Skin epidermis (tissue), 12 donors: Measurements from ENCODE around the gene CCDC188.

Experiments
- H3K27ac ChIP-seq, 21 experiments: fragments of 200-600 bp; sonication (generic) in 11 of 21; one replicate each; pipeline ENCODE4 v1.5.0; 2020; ENCODE audit warnings: mild to moderate bottlenecking in 3 of 21, inconsistent platforms in 2 of 21, moderate library complexity in 2 of 21
- H3K4me3 ChIP-seq, 7 experiments: fragments of 200-600 bp; sonication (generic) in 2 of 7; one replicate each; pipeline ENCODE4 v1.5.0; 2020; ENCODE audit warnings: inconsistent platforms in 2 of 7, mild to moderate bottlenecking in 2 of 7, moderate library complexity in 1 of 7

Gene CCDC188

DNA sequence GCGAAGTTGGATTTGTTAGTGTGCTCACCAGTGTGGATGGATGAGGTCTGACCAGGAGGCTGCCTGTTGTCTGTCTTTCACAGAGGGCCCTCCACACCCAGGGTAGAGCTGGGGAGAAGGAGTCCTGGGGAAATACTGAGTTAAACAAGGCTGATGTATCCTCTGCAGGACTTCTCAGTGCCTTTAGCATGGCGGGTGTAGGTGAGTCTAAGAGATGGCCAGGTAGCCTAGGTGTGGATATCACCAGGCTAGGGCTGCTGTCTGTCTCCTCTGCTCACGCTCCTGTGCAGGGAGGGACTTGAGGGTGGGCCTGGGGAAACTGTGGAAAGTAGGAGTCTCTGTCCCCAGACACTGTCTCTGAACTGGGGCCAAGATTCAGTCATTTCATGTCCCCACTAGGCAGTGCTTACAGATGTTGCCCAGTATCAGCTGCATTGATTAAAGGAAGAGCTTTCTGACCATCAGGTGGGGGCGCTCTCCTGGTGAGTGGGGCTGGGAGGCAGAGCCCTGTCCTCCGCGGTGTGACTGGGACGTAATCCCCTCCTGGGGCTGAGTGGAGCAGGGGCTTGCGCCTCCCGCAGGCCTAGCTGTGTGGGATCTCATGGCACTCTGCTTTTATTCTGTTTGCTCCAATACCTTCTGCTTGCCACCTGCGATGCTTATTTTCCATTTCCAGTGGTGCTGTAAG, 35.5 kb upstream of the CCDC188 start:
- H3K4me3 ChIP-seq: no peak overlapping the region
- no peak overlapping the region for H3K27ac ChIP-seq

DNA sequence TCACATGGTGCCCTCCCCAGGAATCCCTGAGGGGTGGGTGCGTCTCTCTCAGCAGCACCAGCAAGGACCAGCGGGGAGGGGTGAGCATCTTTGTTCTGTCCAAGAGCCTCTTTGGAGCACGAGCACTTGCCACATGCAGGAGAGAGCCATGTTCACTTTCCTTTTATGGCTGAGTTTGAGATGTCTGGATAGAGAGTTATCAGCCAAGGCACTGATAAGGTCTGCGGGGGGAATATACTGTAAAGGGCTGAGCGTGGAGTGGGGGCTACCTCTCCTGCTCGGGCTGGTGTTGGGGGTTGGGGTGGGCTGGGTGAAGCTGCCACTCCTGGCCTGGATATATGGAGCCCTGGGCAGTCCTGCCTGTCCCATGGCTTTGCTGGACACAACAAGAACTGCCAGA, 34.9 kb upstream of the CCDC188 start:
- no peak overlapping the region for H3K27ac ChIP-seq
- no peak overlapping the region for H3K4me3 ChIP-seq

DNA sequence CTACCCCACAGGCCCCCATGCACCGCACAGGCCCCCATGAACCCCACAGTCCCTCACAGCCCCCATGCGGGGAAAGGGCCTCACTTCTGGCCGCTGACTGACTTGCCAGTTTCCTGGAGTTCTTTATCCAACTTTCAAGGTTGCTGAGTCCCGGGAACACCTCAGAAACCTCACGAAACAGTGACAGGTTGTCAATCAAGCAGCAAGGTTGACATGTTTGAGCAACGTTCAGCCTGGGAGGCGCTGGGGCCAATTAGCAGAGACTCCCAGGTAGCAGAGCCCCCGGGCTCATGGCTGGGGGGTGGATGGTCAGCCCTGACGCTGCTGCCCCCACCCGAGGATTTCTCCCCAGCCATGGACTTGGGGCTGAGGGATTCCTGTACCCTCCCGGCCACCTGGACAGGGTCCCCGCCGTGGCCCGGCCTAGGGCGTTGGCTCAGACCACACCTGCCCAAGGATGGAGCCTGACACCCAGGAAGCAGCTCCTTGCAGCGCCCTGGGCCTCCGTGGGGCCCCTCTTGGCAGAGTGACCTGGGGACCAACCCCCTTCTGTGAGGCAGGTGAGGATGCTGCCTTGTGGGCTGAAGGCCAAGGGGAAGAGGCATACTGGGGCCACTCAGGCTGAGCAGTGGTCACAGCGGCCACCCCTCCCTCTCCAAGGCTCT, 33.8 kb upstream of the CCDC188 start:
- Histone ChIP-seq H3K27ac (no peak overlapping the region), H3K4me3 (no peak overlapping the region)

DNA sequence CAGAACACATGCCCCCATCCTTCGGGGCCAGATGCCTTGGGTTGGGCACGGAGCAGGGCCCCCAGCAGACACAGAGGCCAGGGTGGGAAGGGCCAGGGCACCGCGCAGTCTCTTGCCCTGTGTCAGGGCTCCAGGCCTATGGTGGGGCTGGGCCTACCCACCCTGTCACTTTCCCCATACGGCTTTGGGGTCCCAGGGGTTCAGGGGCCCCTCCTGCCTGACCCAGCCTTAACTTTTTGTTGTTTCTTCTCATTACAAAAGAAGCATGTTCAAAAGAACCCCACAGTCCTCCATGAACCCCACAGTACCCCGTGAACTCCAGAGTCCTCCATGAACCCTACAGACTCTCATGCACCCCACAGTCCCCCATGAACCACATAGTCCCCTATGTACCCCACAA, 33.0 kb upstream of the CCDC188 start:
- Histone ChIP-seq H3K4me3 (no peak overlapping the region), H3K27ac (no peak overlapping the region)

DNA sequence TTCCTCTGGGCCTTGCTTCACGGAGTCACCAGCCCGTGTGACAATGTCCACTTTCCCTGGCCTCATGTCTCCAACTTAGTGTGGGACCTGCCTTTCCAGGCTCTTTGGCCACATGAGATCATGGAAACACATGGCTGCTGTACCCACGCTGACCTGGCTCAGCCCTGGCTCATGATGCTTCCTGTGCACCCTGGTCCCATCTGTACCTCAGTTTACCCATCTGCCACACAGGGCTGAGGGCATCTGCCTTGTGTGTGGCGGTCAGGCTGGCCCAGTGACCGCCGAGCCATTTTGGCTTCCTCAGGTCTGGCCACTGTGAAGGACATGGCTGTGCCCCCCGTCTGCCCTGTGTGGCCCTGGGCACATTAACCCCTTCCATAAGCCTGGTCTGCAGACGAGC, 32.2 kb upstream of the CCDC188 start:
- H3K4me3 ChIP-seq: no peak overlapping the region
- no peak overlapping the region for H3K27ac ChIP-seq

DNA sequence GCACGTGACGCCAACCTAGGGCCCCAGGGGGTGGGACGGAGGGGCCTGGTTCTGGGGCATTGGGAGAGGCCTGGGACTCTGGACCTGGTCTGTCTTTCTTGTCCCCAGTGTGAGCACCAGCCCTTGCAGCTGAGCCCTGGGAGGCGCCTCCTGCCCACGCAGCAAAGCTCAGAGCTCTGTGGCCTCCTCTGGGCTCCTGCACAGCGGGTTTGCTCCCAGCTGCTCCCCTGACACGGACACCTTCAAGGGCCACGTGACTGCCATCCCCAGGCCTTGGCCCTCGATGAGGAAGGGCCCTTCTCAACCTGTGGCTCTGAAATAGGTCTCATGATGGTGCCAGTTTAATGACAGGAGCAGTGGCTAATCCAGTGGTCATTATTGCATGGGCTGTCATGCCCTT, 31.5 kb upstream of the CCDC188 start:
- Histone ChIP-seq H3K4me3 (no peak overlapping the region), H3K27ac (no peak overlapping the region)

DNA sequence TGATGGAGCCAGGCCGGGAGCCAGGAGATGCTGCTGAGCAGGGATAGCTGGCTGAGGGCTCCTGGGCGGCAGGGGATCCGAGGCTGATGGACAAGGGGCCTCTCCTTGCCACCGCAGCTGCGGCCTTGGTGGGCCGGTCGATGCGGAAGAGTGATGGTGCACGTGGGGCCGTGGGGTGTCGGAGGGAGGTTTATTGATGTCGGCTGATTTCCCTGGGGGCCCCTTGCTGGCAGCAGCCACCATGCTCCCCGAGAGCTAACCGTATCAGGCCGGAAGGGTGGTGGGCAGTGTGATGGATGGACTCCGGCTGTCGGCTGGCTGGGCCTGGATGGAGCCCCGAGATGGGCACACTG, 31.0 kb upstream of the CCDC188 start:
- H3K4me3 ChIP-seq: no peak overlapping the region
- no peak overlapping the region for H3K27ac ChIP-seq

DNA sequence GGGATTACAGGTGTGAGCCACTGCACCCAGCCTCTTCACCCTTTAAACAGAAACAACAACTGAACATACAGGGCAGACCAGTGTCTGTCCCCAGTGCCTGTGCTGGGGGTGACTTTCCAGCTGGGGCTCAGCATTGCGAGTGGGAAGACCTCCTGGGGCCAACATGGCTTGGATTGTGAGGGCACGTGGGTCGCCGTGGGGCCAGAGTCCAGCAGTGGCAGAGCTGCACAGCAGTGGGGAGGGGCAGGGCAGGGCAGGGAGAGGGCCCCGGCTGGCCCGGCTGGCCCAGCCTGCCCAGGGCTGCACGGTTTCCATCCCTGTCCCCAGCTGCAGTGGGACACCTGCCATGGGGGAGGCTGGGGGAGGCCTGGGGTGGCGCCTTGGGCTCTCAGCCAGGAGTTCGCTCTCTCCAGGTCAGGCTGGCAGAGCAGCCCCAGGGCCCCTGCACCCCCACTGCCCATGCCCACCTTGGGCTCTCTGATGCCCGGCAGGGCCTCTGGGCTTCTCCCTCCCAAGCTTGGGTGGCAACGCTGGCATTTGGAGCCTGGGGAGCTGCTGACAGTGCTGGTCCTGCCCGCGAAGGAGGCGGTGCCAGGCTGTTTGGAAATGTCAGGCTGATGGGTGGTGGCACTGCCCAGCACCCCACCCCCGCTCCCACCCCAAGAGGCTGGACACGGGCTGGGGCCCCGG, 30.5 kb upstream of the CCDC188 start:
- Histone ChIP-seq H3K27ac (no peak overlapping the region), H3K4me3 (no peak overlapping the region)

DNA sequence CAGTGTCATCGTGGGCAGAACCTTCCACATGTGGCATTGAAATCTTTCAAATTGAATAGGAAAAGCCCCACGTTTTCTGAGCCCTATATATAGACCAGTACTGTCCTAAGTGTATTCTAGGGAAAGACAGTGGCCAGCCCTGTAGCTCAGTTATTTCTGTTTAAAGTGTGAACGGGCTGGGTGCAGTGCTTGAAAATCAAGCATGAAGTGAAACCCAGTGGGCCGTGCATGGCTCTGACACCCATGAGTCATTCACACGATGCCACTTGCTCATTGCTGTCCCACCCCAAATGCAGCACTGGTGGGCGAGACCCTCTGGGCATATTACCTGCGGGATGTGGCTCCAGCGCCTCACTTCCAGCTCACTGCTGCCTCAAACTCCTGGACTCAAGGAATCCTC, 29.8 kb upstream of the CCDC188 start:
- no peak overlapping the region for H3K4me3 ChIP-seq
- no peak overlapping the region for H3K27ac ChIP-seq

DNA sequence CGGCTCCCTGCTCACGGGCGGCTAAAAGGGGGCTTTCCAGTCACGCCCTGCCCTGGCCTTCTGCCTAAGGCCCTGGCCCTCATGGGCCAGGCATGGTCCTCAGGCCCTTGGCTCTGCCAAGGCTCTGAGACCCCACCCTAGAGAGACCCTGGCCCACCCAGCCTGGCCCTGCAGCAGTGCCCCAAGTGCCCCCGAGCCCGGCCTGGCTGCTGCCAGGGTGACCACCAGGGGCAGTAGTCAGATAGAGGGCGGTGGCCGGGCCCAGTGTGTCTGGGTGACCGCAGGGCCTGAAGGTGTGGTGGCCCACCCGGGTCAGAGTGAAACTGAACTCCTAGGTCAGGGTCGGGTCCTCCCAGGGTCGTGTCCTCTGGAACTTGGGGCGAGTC, 29.4 kb upstream of the CCDC188 start:
- H3K4me3 ChIP-seq: no peak overlapping the region
- no peak overlapping the region for H3K27ac ChIP-seq

DNA sequence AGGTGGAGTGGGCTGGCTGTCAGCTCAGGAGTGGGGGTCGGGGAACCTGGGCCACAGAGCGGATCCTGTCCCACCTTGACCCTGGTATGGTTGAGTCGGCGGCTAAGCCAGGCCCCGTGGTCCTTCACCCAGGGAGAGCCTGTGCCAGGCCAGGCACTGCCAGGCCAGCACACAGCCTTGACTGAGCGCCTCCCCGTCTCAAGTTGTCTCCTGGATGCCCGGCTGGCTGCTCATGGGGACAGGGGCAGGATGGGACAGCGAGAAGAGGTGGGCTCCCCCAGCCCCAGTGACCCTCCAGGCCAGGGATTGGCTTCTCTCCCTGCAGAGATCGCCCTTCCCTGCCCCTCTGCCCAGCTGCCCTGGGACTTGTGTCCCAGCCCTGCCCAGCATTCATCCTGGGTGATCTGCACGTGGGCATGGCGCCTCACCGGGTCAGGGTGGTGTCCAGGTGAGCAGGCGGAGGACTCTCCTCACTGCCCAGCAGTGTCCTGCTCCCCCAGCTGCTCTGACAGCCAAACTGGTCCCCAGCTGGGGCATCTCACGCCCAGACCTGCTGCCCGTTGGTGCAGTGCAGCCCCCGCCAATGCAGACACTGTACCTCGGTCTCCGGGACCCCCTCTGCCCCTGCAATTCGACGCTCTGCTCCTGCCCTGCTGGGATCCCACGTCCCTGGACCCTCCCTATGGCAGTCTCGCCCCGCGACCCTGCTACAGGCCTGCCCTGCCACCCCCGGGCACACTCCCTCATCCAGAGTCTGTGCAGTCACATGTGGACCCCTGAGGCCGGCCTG, 28.8 kb upstream of the CCDC188 start:
- Histone ChIP-seq H3K27ac (no peak overlapping the region), H3K4me3 (no peak overlapping the region)

DNA sequence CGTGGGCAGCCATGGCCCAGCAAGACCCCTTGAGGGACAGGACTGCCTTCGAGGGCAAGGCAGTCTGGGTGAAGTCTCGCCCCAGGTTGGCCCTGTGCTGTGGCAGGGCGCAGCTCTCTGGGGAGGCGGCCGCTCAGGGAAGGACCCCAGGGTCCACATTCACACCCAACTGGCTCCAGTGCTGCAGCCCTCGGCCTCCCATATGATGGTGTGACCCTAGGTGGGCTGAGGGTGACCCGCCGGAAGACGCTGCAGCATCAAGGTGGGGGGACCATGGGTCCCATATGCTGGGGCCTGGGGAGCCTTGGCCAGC, 28.0 kb upstream of the CCDC188 start:
- Histone ChIP-seq H3K4me3 (no peak overlapping the region), H3K27ac (no peak overlapping the region)

DNA sequence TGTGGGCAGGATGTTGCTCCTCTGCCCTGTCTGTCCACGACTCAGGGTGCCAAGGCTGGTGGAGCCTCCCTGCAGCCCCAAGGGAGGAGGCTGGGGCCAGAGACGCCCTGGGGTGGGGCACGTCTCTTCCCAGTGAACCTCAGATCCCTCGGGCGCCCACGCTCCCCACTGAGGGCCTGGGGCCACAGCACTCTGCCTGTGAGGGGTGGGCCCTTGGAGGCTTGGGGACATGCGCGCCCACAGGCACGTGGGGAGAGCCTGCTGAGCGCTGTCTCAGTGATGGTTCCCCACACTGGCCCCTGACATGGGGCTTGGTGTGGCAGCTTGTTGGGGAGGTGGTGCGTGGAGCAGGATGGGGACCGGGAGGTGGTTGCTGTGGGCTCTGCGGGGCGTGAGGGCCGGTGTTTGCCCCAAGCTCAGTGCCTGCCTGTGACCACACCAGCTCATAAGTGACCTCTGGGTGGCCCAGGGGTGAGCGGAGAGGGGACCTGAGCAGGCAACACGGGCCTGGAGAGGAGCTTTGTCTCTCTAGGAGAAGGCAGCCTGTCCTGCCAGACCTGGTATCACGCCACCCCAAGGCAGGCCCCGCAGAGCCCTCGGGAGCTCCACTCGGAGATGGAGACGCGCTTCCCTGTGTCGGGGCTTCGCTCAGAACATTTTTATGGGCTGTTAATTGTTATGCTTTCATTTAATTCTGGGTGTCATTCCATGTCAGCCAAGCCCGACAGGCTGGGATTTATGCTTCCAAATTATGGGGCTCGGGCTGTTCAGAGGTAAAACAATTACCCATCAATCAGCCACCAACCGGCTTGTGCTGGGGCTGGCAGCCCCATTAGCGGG, 27.4 kb upstream of the CCDC188 start:
- no peak overlapping the region for H3K27ac ChIP-seq
- H3K4me3 ChIP-seq: no peak overlapping the region

DNA sequence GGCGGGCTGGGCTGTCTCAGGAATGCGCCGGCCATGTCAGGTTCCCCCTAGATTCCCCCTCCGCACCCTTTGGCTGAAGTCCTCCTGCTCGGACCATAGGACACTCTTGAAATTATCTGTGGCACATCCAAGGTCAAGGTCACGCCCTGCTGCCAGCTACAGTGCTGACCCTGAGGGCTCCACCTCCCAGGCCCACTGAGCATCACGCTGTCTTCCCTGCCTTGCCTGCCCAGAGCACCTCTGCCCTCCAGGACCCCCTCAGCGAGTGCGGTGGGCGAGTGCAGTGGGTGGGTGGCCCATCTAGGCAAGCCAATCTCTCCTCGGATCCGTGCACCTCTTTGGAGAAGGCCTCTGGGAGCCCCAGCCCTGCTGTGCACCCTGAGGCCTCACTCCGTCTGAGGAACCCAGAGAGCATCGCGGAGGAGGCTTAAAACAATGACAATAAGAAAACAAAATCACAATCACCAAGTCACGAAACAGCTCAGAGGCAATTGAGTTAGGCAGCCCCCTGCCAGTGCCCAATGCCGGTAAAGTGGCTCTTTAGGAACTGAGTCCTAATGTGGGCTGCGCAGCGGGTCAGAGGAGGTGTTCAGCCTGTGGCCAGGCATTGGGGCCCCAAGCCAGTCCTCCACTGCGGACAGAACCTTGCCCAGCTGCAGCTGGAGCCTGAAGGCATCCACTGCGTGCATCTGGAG, 26.5 kb upstream of the CCDC188 start:
- Histone ChIP-seq H3K4me3 (no peak overlapping the region), H3K27ac (no peak overlapping the region)

DNA sequence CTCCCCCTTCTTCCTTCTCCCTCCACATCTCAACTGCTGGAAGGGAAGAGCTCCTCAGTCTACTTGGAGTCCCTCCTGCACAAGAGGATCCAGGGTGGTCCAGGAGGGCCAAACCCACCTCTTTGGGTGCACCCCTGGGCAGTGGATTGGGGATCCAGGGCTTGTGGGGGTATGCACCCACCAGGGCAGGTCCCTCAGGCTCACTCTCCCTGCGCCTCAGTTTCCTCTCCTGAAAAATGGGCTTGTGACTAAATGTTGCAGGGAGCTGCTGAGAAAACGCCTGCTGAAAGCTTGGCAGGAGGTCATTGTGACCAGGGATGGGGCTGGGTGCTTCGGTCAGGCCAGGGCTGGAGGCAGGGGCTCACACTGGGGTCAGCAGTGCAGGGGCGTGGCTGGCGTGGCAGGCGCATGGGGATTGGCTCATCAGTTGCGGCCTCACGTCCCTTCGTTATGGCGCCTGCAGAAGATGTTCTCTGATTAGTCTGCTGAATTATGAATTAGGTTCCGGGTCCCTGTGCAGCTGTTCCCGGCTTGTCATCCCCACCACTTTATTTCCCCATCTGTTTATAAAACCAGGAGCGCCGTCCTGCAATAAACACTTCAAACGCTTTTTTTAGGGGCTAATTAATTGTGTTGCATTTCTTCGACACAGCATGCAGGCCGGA, 25.7 kb upstream of the CCDC188 start:
- no peak overlapping the region for H3K4me3 ChIP-seq
- H3K27ac ChIP-seq: no peak overlapping the region

DNA sequence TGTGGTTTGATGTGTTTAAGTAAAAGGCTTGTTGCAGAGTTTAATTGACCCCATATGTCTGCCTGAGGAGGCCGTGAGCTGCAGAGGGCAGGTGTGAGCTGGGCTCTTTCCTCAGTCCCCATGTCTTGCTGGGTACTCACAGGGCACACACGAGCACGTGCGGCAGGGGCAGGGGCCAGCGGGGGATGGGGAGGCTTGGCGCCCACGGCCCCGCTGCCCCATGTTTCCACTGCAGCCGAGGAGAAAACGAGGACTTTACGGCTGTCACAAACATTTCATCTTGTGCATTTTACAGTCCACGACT, 24.7 kb upstream of the CCDC188 start:
- H3K4me3 ChIP-seq: no peak overlapping the region

DNA sequence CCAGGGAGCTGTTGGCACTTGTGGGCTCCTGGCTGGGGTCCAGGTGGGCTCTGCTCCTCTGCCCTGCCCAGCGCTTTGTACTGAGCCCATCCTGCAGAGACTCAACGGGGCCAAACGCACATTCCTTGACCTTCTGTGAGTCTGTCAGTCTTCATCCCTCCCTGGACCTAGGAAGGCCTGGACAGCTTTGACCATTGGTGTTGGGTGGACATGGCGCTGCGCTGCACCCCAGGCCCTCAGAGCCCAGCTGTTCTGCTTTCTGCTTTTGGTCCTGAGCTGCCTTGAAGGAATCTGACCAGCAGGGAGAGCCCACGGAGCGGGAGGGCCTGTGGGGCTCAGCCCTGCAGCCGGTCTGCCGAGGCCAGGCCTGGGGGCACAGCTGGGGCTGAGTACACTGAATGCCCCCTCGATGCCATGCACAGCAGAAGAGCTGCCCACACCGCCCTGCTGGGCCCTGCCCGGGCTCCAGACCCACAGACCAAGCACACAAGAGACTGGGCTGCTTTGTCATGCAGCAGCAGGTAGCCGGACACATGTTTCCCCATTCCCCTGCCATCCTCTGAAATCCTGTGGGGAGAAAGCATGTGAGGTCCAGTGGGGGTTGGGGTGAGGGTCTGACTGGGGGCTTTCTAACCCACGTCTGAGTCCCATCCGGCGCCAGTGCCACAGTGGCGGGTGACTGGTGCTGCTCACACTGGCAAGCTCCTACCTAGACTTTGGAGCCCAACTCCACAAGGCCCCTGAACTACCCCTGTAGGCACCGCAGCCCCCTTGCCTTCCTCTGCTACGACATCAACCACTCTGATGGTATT, 24.1 kb upstream of the CCDC188 start:
- H3K4me3 ChIP-seq: no peak overlapping the region

More for the DNA sequence above, 24.7 kb upstream of the CCDC188 start:
- H3K27ac ChIP-seq: no peak overlapping the region

DNA sequence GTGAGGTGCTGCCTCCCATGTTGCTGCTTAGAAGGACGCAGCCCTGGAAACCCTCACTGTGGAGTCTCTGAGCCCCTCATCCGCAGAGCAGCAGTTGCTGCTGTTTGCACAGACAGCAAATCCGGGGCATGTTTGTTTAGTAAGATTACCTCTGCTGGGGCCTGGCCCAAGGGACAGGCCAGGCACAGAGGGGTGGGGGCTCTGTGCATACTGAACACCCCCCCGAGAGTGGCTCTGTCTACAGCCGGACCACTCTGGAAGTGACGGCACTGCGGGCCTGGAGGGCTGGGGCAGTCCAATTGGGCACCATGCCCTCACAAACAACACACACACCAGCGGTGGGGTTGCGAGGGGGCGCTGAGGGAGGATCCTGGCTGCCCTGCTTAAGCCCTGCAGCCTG, 22.9 kb upstream of the CCDC188 start:
- Histone ChIP-seq H3K27ac (no peak overlapping the region), H3K4me3 (no peak overlapping the region)

More for the DNA sequence above, 24.1 kb upstream of the CCDC188 start:
- no peak overlapping the region for H3K27ac ChIP-seq
